22Rv1 (cell line): ENCODE data around the gene NEIL3.

Experiments used
- CTCF ChIP-seq: fragments of 450-650 bp; IDR thresholded peaks from 2 replicates; pipeline ENCODE4 v1.5.1; 2017; ENCODE audit warnings: mild to moderate bottlenecking
- ZFX ChIP-seq: fragments of 450-650 bp; IDR thresholded peaks from 2 replicates; pipeline ENCODE4 v1.6.1; 2017; ENCODE audit warnings: antibody characterized with exemption, borderline replicate concordance

- TF ChIP-seq CTCF (no peak), ZFX (no peak)
These were observed 22.4 kb upstream of the NEIL3 start for GRCh38 chr4:177287255-177287654.
